ENCODE results near the gene CHRNA7.
"Not testable (repeated sequence)": the region's sequence is repeated elsewhere in the genome, so short reads cannot be mapped to it uniquely, and the experiment has no call there.

Gene CHRNA7

GRCh38 chr15:32196206-32196605, 165.9 kb downstream of the CHRNA7 start:
- FAIRE-seq, result not testable (repeated sequence)

GRCh38 chr15:32198938-32199337, 168.6 kb downstream of the CHRNA7 start:
- FAIRE-seq, result not testable (repeated sequence)

- FAIRE-seq, result not testable (repeated sequence)
Observed at GRCh38 chr15:32209081-32209480, 178.8 kb downstream of the CHRNA7 start.

- FAIRE-seq, result no peak
Observed at GRCh38 chr15:32218666-32219065, 188.4 kb downstream of the CHRNA7 start.

Data from islet of Langerhans (tissue), 1 donor.